GM19023 (cell line): ENCODE results near the gene OR1D5.
"Not testable (repeated sequence)": the region's sequence is repeated elsewhere in the genome, so short reads cannot be mapped to it uniquely, and the experiment has no call there.

ENCODE experiments used
- ATAC-seq: cut with Tn5 transposase; IDR thresholded peaks from one replicate; pipeline ENCODE4 v1.9.1; 2021; ENCODE audit warnings: mild to moderate bottlenecking, moderate library complexity; ENCODE audit not compliant: unreplicated experiment

Gene OR1D5, protein sequence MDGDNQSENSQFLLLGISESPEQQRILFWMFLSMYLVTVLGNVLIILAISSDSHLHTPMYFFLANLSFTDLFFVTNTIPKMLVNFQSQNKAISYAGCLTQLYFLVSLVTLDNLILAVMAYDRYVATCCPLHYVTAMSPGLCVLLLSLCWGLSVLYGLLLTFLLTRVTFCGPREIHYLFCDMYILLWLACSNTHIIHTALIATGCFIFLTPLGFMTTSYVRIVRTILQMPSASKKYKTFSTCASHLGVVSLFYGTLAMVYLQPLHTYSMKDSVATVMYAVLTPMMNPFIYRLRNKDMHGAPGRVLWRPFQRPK

DNA sequence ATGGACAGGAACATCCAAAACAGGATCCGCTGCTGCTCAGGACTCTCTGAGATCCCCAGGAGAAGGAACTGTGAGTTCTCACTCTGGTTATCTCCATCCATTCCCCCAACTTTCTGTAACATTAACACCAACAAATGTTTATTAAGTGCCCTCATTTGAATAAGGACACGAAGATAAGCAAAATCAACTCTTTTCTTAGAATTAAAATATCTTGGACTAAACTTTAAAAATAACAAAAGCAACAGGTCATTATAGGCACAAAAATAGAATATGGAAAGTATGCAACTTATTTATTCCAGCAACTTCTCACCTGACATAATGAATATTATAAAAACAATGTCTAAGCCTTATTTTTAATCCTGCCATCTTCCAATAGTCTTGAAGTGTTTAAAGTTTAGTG, at the start of gene OR1D5:
OR1D5 (minus strand) TSS at position 101 of the 400 bp plus-strand sequence; CDS start at position 101, 0 bp downstream.
- ATAC-seq, result not testable (repeated sequence)

DNA sequence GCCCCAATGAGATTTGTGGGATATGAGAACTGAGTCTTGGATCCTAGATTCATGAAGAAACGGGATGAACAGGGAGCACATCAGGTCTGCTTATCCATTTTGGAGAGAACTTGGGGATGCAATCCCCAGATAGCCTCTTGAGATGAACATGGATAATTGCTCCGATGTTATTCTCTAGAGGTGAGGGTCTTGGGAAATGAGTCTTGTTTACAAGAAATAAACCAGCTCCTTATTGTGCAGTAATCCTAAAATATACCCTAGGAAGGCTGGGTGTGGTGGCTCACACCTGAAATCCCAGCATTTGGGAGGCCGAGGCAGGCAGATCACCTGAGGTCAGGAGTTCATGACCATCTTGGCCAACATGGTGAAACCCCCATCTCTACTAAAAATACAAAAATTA, 40.9 kb upstream of the OR1D5 start, which contains the start of gene OR1D2:
OR1D2 (minus strand) TSS at position 101 of the 400 bp plus-strand sequence. CDS start 11,426 bp downstream, outside the sequence.
- ATAC-seq, result no peak

DNA sequence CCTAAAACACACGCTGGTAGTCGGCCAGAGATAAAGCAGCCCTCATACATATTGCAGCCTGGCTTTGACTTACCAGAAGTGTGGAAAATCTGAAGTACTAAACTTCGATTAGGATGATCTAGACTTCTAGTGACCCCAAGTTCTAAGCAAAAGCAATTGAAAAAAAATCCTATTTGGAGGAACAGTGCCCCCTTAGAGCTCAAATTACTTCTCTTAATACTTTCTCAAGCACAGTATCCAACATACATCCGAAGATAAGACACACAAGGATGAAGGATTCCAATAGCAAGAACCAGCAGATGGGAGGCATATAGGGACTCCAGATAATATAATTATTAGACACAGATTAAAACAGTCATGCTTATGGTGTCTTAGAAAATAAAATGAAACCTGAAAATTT, 10.4 kb upstream of the OR1D5 start:
- ATAC-seq, result not testable (repeated sequence)

DNA sequence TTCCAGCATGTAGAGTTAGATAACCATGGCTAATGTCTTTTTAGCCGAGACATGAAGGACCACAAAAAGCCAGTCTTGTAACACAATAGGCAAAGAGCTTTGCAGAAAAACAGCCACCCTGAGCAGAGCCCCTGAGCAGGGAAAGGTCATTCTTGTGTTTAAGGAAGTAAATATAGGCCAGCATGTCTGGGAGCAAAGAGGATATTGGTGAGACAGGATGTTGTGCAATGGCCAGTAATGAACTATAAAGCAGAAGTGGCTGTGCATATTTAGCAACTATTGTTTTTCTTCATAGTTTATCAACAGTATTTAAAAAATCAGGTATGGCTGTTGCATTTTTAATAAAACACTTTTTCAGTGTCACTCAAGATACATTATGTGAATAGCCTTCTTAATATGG, 1.8 kb upstream of the OR1D5 start:
- ATAC-seq, result not testable (repeated sequence)

DNA sequence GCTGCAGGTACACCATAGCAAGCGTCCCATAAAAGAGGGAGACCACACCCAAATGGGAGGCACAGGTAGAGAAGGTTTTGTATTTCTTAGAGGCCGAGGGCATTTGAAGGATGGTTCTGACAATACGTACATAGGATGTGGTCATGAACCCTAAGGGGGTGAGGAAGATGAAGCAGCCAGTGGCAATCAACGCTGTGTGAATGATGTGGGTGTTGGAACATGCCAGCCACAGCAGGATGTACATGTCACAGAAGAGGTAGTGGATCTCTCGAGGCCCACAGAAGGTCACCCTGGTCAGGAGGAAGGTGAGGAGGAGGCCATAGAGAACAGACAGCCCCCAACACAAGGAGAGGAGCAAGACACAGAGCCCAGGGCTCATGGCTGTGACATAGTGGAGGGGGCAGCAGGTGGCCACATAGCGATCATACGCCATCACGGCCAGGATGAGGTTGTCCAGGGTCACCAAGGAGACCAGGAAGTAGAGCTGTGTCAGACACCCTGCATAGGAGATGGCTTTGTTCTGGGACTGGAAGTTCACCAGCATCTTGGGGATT, 506 bp downstream of the OR1D5 start:
- not testable (repeated sequence) for ATAC-seq

DNA sequence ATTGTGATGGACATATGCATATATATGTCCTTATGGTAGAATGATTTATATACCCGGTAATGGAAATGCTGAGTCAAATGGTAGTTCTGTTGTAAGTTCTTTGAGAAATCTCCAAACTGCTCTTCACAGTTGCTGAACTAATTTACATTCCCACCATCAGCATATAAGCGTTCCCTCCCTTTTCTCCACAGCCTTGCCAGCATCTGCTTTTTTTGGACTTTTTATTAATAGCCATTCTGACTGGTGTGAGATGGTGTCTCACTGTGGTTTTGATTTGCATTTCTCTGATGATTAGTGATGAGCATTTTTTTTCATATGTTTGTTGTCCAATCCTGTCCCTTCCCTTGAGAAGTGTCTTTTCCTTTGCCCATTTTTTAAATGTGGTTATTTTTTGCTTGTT, 8.5 kb downstream of the OR1D5 start:
- ATAC-seq, result not testable (repeated sequence)

DNA sequence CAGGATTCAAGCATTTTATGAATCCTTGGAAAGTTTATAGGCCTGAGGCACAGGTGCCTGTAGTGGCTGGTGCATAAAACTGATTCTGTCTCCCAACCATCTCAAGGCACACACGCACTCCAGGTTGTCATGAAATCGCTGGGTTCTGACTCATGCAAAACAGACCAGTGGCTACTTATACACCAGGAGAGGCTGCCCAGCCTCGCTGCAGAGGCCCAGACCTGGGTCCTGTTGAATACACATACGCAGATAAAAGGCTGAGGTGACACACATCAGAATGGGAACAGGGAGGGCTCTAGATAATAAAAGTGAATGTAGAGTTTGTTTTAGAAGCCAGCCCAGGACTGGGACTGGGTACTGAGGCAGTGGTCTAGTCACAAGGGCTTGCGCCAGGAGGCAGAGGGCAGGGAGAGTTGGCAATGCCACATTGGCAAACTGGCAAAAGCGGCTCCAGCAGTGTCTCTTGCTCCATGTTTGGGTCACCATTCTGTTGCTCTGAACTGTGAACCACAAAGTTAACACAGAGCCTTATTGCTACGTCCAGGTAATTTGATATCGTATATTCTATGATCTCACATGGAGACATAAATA, 13.6 kb downstream of the OR1D5 start:
- ATAC-seq, result no peak

DNA sequence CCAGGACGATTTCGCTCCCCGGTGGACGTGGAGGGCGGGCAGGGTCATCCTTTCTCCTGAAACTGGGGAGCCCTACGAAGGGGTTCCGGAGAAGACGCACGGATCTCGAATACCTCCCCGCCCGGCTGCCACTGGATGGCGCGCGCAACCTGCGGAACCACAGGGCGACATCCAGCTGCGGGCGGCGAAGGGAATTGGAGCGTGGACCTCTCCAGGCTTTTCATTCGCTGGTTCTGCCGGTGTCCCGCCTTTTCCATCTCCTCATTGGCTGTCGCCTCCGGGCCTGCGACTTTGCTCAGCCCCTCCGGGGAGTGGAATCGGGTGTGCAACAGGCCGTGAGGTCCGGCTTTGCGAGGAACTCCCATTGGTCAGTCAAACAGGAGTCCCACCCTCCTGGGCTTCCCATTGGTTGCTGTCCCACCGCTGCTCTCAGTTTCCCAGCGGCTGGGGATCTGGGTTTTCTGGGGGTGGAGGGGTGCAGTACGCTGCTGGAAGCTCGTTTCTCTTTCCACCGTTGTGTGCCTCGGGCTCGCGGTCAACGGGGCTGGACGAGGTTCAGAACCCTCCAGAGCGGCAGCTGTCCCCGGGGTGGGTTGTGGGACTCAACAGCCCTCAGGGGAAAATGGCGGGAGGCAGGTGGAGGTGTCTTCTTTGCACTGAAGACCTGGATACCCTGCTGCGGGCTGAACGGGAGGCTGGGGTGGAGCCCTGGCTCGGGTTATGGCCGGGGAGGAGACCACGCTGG, 14.5 kb downstream of the OR1D5 start:
- peak; percentile 92 for ATAC-seq

DNA sequence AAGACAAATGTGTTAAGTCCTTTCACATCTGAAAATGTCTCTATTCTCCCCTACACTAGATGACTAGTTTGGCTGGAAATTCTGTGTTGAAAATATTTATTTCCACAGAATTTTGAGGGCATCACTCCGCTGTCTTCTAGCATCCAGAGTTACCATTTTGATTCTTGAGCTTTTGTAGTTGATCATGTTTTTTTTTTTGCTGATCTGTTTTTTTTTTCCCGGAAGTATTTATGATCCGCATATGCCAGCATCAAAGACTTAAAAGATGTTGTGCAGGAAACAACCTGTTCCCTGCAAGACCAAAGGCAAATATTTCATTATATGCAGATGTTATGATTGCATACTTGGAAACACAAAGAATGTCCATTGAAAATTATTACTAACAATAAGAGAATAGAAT, 16.7 kb downstream of the OR1D5 start:
- no peak for ATAC-seq

DNA sequence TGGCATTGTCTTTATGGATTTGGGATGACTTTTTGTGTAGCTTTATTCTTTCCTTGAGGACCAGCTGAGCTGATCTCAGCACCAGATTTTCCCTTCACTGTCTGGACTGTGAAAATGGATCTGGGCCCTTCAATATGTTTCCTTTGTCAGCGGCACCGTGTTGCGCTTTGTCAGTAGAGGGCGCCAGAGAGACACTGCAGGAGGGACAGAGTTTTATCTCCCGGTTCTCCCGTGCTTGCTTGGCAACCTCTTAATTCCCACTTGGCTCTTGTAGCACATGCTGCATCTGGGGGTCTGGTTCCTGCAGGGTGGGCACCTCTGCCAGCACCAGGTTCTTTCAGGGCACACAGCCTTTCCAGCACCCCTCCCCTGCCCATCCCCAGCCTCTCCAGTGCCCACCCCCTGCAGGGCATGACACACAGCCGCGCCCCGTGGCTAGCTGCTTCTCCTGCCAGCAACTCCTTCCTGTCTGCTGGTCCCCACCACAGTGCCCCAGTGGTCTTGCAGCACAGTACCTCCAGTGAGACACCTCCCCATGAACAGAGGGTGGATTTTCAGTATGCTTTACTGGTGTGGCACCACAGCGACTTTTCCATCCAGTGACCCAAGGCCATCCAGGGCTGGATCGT, 19.6 kb downstream of the OR1D5 start:
- no peak for ATAC-seq

DNA sequence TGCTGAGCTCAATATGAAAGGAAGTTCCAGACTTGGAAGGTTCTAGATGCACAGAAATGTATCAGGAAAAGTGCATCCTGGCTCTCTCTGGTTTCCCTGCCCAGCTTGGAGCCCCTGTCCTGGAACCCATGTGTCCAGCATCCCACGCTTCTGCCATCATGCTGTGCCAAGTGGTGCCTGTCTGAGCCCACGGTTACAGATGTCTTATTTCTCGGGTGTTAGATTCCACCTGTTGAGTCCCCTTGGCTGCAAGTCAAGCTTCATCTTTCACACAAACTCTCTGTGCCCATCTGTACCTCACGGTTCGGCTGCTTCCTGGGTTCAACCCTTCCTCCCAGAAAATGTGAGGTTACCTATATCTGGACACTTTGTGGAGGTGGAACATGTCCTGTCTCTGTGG, 22.5 kb downstream of the OR1D5 start:
- ATAC-seq, result no peak

DNA sequence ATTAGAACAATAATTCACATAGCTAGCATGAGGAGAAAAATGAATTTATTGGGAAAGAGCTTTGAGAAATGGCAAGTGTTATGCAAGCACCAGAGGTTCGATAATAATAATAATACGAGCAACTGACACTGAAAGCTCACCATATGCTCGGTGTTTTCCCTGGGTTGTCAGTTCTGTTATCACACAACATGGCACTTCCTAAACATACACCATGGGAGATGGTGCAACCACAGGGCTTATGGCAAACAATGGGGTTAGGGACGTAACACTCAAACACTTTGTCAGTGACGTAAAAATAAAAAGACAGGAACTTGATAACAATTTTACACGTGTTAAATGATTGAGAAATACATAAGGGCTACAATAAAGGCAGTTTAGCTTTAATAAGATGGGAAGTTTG, 23.7 kb downstream of the OR1D5 start:
- no peak for ATAC-seq

DNA sequence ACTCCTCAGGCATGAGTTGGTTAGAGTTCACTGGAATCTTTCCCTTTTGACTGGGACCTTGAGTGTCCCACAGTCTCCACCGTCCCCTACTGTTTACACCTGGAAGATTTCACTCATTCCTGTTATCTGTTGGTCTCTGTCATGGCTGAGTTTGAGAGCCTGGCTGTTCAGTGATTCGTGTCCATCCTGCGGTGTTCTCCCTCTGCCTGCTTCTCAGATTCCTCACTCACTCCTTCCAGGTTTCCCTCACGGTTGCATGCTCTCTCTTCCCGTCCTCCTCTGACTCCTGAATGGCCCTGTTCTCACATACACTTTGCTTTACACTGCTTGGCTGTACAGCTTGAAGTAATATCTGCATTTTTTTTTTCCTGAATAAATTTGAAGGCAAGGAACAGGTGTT, 24.5 kb downstream of the OR1D5 start:
- ATAC-seq, result no peak

DNA sequence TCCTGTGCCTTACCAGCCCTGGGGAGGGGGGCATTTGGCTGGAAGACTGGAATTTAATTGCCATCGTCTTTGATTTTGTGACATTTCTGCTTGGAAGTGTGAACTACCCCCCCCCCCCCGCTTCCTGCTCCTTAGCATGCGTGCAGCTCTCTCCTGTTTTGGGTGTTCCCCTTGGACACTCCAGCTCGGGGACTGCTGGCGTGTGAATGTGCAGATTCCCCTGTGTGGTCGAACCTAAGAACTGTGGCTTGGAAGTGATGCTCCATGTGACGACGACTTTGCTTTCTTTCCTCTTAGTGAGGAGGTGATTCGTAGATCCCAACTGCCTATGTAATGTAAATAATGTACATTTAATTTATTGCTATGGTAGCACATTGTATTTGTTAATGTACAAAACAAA, 26.1 kb downstream of the OR1D5 start:
- no peak for ATAC-seq

DNA sequence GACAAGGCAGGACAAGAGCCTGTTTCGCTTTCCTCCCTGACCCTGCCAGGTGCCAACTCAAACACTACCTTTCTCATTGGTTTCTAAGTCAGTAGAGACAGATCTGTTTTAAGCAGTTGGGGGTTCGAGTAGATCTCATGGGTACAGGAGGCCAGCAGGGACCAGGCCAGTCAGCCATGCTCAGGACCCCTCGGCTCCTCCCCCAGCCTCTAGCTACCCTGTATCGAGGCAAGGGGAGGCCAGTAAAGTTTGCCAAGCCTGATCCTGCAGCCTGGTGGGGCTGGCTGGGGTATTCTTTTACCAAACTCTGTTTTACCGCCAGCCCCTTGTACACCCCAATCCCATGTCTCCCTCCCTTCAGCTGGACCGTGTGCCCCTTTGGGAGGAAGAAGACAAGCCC, 26.6 kb downstream of the OR1D5 start:
- no peak for ATAC-seq

DNA sequence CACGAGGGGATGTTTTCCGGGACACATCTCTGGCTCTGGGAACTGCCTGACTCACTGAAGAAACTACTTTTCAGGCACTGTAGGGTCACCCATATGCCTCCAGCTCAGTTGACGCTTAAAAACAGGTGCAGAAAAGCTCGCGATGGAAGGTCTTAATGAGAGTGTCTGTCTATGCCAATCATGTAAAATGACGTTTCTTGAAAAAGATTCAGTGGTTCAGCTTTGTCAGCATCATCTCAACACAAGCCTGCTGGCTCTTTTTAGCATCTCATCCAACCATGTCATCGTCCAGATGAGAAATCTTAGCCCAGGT, 27.5 kb downstream of the OR1D5 start:
- no peak for ATAC-seq

DNA sequence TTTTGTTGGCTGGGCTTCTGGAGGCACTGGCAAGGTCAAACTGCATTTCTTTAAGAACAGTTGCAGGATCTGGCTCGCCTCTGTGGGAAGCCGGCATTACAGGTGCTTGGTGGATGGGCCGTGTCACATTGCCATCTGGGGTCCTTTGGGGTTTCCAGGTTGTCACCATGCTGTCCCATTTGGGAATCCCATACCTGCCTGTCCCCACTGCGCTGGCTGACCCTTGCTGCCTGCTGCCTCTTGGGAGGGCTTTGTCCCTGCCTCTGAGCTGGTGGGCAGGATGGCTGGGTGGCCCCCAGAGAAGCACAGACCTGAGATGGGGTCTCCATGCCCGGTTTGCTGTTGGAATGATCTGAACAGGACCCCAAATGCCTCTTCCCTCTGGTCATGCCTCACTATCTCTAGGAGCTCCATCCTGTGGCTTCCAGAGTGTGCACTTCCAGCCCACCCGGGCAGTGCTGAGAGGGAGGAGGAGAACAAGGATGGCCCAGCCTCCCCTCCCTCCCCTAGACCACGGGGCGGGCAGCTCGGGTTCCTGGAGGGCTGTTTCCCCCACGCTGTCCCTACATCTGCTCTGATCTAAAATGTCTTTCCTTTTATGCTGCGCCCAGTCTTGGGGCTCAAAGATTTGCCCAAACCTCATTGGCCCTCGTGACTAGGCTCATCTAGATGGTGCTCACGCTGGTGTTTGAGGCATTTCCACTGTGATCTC, 28.0 kb downstream of the OR1D5 start:
- no peak for ATAC-seq

DNA sequence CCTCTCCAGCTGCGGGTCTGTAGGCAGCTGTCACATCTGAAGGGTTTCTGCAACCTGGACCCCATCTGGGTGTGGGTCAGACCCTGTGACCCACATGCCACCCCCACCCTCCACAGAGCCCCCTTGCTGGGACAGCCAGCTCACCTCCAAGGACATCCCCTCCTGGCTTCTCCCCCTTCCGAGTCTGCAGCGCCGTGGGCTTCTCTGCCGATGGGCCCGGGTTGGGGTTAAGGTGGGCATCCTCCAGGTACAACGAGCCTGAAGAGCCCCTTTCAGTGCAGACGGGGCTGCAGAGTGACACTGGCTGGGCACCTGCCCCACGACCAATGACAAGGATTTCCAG, 28.9 kb downstream of the OR1D5 start:
- ATAC-seq, result no peak

DNA sequence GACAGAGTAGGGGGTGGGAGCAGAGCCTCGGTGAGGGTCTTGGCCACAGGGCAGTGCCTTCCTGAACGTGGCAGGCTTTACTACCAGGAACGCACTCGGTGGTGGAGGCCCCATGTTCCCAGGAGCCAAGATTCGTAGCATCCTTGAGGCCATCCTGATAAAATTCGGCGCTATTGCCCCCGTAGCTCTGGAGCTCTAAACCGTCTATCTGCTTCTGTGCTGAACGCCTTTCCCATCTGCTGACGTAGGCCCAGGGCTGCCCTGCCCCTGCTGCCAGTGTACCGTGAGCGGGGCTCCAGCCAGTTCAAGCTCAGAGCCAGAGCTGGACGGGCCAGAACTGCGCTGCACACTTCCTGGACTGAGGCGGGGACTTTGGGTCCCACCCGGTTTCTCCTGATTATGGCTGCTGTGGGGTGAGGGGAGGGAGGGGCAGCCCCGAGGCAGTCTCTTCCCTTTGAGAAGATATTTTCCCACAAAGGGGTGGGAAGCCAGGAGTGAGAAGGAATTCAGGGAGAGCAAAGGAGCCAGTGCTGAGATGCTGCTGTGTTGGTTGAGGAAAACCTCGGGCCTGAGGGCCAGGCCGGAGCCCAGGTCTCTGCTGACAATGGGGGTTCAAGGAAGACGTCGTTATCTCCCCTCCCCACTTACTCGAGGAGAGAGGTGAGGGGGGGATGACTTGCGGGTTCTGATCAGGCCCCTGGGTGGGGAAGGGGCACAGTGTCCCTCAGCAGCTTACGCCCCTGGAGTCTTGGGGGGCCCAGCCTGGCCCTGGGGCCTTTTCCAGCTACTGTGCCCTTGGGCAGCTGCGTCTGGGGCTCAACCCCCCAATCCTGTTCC, 29.4 kb downstream of the OR1D5 start:
- no peak for ATAC-seq

DNA sequence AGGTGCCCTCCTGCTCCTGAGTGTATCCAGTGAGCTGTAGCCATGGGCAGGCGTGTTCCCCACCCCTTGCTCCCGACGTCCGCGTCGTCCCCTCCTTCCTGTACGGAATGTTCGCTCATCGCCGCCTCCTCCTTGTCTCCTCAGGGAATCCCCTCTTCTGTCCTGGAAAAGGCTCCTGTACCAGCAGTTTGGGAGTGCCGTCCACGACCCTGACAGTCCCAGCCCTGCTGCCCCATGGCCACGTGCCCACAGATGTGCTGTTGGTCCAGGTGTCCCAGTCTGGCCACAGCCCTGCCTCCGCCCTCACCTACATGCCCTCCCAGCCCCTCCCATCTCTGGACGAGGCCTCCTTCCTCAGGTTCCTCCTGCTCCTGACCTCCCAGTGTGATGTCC, 30.2 kb downstream of the OR1D5 start:
- ATAC-seq, result no peak
